GM18861 (cell line): Measurements from ENCODE around the gene EPC2.

Source experiments
- ATAC-seq: cut with Tn5 transposase; IDR thresholded peaks from one replicate; pipeline ENCODE4 v1.9.1; 2021; ENCODE audit not compliant: unreplicated experiment

EPC2 gene

GRCh38 chr2:148796735-148797512 lies 152.4 kb downstream of the EPC2 start:
- ATAC-seq: no peak

- no peak for ATAC-seq
Observed at GRCh38 chr2:148802448-148803220, 158.1 kb downstream of the EPC2 start.

- ATAC-seq: no peak
Observed at GRCh38 chr2:148810081-148810480, 165.5 kb downstream of the EPC2 start.

GRCh38 chr2:148812306-148812705 lies 167.8 kb downstream of the EPC2 start:
- no peak for ATAC-seq

GRCh38 chr2:148813603-148814065 lies 169.1 kb downstream of the EPC2 start:
- ATAC-seq: peak; percentile 100

- no peak for ATAC-seq
Observed at GRCh38 chr2:148814143-148814859, 169.8 kb downstream of the EPC2 start.

GRCh38 chr2:148814860-148815419 lies 170.4 kb downstream of the EPC2 start:
- ATAC-seq: no peak

- ATAC-seq: no peak
Observed at GRCh38 chr2:148816176-148816575, 171.6 kb downstream of the EPC2 start.

- ATAC-seq: no peak
Observed at GRCh38 chr2:148817210-148817708, 172.7 kb downstream of the EPC2 start.

- no peak for ATAC-seq
Observed at GRCh38 chr2:148819019-148819585, 174.6 kb downstream of the EPC2 start.

- ATAC-seq: no peak
Observed at GRCh38 chr2:148824190-148824589, 179.6 kb downstream of the EPC2 start.

- no peak for ATAC-seq
Observed at GRCh38 chr2:148826791-148827190, 182.2 kb downstream of the EPC2 start.

GRCh38 chr2:148828941-148829340 lies 184.4 kb downstream of the EPC2 start:
- no peak for ATAC-seq

GRCh38 chr2:148829618-148830017 lies 185.1 kb downstream of the EPC2 start:
- no peak for ATAC-seq

- no peak for ATAC-seq
Observed at GRCh38 chr2:148832637-148833036, 188.1 kb downstream of the EPC2 start.
